ENCODE data around the gene BABAM2. TPM values are rescaled to one million over a fixed set of nuclear protein-coding genes. Genes with fewer than 3 reads are reported as not detected.

The BABAM2 gene
- total RNA-seq, 1 donor from 2014 or later: 35.3 TPM

- Histone ChIP-seq H3K27me3 (ENCODE audit: control insufficient read depth, insufficient read depth, low read length) (no peaks in the 10 kb centered on the region), H3K4me3 (ENCODE audit: low read depth, low read length) (no peak overlapping the region), H3K36me3 (ENCODE audit: control insufficient read depth, insufficient read depth, low read length) (no peaks in the 10 kb centered on the region)
- no peak for DNase-seq (ENCODE audit: low read depth)
- TF ChIP-seq CTCF (IDR thresholded peaks at IDR 0.05; ENCODE audit: insufficient read depth, low read length, poor library complexity, severe bottlenecking): no peak
Measured at GRCh38 chr2:28387082-28387960, 496.8 kb downstream of the BABAM2 start.

Other genes starting within 250 kb of the BABAM2 start
- 25.6 and 36.3 TPM in 2 replicates for gene SUPT7L, start 227.1 kb upstream of the BABAM2 start, total RNA-seq
- gene SLC4A1AP, start 226.8 kb upstream of the BABAM2 start, total RNA-seq: 25.0 and 26.4 TPM in 2 replicates
- gene MRPL33, start 119.0 kb upstream of the BABAM2 start, total RNA-seq: 121 and 139 TPM in 2 replicates
- 1.8 and 4.2 TPM in 2 replicates for gene RBKS, start 342 bp upstream of the BABAM2 start, total RNA-seq